OCI-LY3 (cell line): ENCODE data around the gene EPM2A.

Experiments
- CTCF ChIP-seq: fragments of 200-600, 300-600 bp; sonication (generic); IDR thresholded peaks from 2 replicates; pipeline ENCODE4 v1.5.1; 2014; ENCODE audit warnings: antibody characterized with exemption, low read length, low read depth
- EZH2phosphoT487 ChIP-seq: fragments of 200-600 bp; shearing (Covaris generic); IDR thresholded peaks from 2 replicates; pipeline ENCODE4 v1.6.1; 2018; ENCODE audit warnings: antibody characterized with exemption, mixed run types, low read depth

- no peak for TF ChIP-seq CTCF
- TF ChIP-seq EZH2phosphoT487 = no peak
Measured at GRCh38 chr6:145783796-145784195, 48.5 kb upstream of the EPM2A start.
